HL-60 (cell line): ENCODE measurements around the gene ITIH5.

Experiments used
- DNase-seq, 2 experiments: peaks; one replicate each; pipeline ENCODE4 v3.0.0-alpha.2; 2010 to 2020; ENCODE audit warnings: low read depth in 1 of 2, low spot score in 1 of 2
- H3K27ac ChIP-seq: fragments of 250-450 bp; sonication (Bioruptor Pico); replicated peaks from 2 replicates; pipeline ENCODE4 v1.5.1; 2020; ENCODE audit warnings: mild to moderate bottlenecking, moderate library complexity
- H3K27me3 ChIP-seq: fragments of 250-450 bp; sonication (Bioruptor Pico); 2 replicates; pipeline ENCODE4 v1.5.1; 2021; ENCODE audit warnings: mild to moderate bottlenecking, moderate library complexity; ENCODE audit not compliant: insufficient read depth, poor library complexity, severe bottlenecking
- H3K4me3 ChIP-seq: replicated peaks from 2 replicates; pipeline ENCODE4 v1.5.1; 2011; ENCODE audit warnings: mild to moderate bottlenecking, control low read depth, low read length; ENCODE audit not compliant: insufficient read depth
- GABPA ChIP-seq: IDR thresholded peaks from 2 replicates; pipeline ENCODE4 v1.6.1; 2012; ENCODE audit warnings: low read depth
- POLR2AphosphoS5 ChIP-seq: IDR thresholded peaks from 2 replicates; pipeline ENCODE4 v1.6.1; 2012; ENCODE audit warnings: low read depth
- SPI1 ChIP-seq: IDR thresholded peaks from 2 replicates; pipeline ENCODE4 v1.6.1; 2012; ENCODE audit warnings: low read depth, mild to moderate bottlenecking, borderline replicate concordance
- TF ChIP-seq, protein P1 (sequence below): IDR thresholded peaks from 2 replicates; pipeline ENCODE4 v1.6.1; 2012; ENCODE audit warnings: low read depth; ENCODE audit not compliant: insufficient replicate concordance
- TF ChIP-seq, protein P2 (sequence below): IDR thresholded peaks from one replicate; pipeline ENCODE4 v1.5.1; 2011; ENCODE audit warnings: low read length, control low read depth, inconsistent platforms; ENCODE audit not compliant: insufficient read depth

The ITIH5 gene

DNA sequence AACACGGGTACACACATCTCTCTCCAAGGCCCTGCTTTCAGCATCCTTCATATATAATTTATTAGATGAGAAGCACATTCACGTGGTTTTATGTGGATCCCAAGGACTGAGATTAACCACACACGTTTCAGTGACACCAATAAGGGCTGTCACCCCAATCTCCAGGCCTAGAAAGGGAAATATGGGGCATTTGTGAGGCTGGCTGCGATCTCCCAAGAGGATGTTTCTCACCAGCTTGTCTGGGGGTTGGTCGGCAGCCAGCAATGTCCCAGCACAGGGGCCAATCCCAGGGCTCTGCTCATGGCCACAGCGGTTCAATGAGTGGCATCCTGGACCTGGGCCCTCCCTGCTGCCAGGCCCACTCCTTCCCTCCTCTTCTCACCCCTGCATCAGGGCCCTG is 115.5 kb downstream of the ITIH5 start:
- Histone ChIP-seq H3K4me3 (no peak overlapping the region), H3K27ac (no peak overlapping the region), H3K27me3 (no peaks in the 10 kb centered on the region)
- TF ChIP-seq GABPA (no peak), SPI1 (no peak), POLR2AphosphoS5 (no peak)
- TF ChIP-seq, protein P1, sequence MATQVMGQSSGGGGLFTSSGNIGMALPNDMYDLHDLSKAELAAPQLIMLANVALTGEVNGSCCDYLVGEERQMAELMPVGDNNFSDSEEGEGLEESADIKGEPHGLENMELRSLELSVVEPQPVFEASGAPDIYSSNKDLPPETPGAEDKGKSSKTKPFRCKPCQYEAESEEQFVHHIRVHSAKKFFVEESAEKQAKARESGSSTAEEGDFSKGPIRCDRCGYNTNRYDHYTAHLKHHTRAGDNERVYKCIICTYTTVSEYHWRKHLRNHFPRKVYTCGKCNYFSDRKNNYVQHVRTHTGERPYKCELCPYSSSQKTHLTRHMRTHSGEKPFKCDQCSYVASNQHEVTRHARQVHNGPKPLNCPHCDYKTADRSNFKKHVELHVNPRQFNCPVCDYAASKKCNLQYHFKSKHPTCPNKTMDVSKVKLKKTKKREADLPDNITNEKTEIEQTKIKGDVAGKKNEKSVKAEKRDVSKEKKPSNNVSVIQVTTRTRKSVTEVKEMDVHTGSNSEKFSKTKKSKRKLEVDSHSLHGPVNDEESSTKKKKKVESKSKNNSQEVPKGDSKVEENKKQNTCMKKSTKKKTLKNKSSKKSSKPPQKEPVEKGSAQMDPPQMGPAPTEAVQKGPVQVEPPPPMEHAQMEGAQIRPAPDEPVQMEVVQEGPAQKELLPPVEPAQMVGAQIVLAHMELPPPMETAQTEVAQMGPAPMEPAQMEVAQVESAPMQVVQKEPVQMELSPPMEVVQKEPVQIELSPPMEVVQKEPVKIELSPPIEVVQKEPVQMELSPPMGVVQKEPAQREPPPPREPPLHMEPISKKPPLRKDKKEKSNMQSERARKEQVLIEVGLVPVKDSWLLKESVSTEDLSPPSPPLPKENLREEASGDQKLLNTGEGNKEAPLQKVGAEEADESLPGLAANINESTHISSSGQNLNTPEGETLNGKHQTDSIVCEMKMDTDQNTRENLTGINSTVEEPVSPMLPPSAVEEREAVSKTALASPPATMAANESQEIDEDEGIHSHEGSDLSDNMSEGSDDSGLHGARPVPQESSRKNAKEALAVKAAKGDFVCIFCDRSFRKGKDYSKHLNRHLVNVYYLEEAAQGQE = no peak
- TF ChIP-seq, protein P2, sequence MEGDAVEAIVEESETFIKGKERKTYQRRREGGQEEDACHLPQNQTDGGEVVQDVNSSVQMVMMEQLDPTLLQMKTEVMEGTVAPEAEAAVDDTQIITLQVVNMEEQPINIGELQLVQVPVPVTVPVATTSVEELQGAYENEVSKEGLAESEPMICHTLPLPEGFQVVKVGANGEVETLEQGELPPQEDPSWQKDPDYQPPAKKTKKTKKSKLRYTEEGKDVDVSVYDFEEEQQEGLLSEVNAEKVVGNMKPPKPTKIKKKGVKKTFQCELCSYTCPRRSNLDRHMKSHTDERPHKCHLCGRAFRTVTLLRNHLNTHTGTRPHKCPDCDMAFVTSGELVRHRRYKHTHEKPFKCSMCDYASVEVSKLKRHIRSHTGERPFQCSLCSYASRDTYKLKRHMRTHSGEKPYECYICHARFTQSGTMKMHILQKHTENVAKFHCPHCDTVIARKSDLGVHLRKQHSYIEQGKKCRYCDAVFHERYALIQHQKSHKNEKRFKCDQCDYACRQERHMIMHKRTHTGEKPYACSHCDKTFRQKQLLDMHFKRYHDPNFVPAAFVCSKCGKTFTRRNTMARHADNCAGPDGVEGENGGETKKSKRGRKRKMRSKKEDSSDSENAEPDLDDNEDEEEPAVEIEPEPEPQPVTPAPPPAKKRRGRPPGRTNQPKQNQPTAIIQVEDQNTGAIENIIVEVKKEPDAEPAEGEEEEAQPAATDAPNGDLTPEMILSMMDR = no peak
- DNase-seq = no peak

DNA sequence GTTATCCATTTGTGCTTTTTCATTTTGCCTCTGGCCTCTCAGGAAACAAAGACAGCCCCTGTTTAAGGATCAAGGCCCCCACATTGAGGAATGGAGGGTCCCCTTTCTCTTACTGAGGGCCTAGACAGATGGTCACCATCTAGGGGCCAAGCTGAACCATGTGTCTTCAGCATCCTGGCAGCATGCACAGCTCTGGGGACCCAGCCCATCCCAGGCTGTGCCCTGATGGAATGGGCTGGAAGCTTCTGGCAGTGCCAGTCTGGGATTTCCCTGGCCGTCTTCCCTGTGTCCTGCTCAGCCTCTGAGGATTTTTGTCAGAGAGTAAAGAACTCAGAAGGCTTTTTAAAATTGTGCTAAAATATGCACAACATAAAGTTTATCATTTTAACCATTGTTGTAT is 116.8 kb downstream of the ITIH5 start:
- DNase-seq = no peak
- H3K27me3 ChIP-seq = no peaks in the 10 kb centered on the region
- H3K27ac ChIP-seq = no peak overlapping the region
- TF ChIP-seq SPI1 (no peak), GABPA (no peak), POLR2AphosphoS5 (no peak)
- TF ChIP-seq, protein P1 = no peak
- TF ChIP-seq, protein P2 = no peak
- no peak overlapping the region for H3K4me3 ChIP-seq

DNA sequence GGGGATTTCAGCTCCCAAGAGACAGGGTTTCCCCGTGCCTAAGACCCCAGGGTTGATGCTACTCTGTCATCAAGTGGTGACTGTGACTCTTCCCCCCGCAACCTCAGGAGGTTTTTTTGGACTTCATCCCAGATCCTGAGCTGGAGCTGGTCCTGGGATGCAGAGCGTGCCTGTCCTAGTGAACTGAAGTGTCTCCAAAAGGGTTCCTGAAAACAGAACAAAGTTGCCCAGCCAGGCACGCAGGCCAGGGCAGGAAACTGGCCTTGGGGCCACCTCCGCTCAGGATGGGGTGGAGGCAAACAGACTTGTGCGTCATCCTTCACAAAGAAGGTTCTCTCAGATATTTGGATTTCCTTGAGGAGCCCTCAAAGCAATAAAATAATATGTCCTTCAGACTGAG is 118.9 kb downstream of the ITIH5 start:
- no peaks in the 10 kb centered on the region for H3K27me3 ChIP-seq
- no peak overlapping the region for H3K27ac ChIP-seq
- TF ChIP-seq, protein P2 = no peak
- TF ChIP-seq, protein P1 = no peak
- TF ChIP-seq POLR2AphosphoS5 = no peak
- TF ChIP-seq SPI1 = no peak
- TF ChIP-seq GABPA = no peak

More for the DNA sequence above, 118.9 kb downstream of the ITIH5 start:
- no peak overlapping the region for H3K4me3 ChIP-seq
- no peak for DNase-seq
